Kidney epithelial cell (primary cell): ENCODE results near the gene CCDC87. TPM values are rescaled to one million over a fixed set of nuclear protein-coding genes. Genes with fewer than 3 reads are reported as not detected.

Experiments
- DNase-seq: peaks from one replicate; pipeline ENCODE4 v3.0.0-alpha.2; 2010; ENCODE audit warnings: low read depth
- H3K27me3 ChIP-seq: 2 replicates; pipeline ENCODE4 v1.6.0; 2011; ENCODE audit warnings: low read length; ENCODE audit not compliant: control insufficient read depth, insufficient read depth
- H3K36me3 ChIP-seq: 2 replicates; pipeline ENCODE4 v1.5.1; 2011; ENCODE audit warnings: low read length; ENCODE audit not compliant: control insufficient read depth, insufficient read depth
- H3K4me3 ChIP-seq: 2 replicates; pipeline ENCODE4 v1.5.1; 2011; ENCODE audit warnings: low read depth, mild to moderate bottlenecking, control low read depth, low read length
- CTCF ChIP-seq: IDR thresholded peaks from 2 replicates; pipeline ENCODE4 v1.5.1; 2011; ENCODE audit warnings: mild to moderate bottlenecking, moderate library complexity, low read length, control low read depth, inconsistent platforms; ENCODE audit not compliant: insufficient read depth, poor library complexity, severe bottlenecking
- total RNA-seq: library from RNA; depleted of rRNA; stranded (reverse); fragments of >200 nt; gene quantifications from 2 replicates; pipeline ENCODE4 v1.2.3, GENCODE V29; 2015

Gene CCDC87
- total RNA-seq, 1 donor from 2014 or later = 0.58 TPM

- no peak for TF ChIP-seq CTCF
- DNase-seq = no peak
- Histone ChIP-seq H3K36me3 (peaks cover 16% of the 10 kb centered on the region), H3K27me3 (no peaks in the 10 kb centered on the region), H3K4me3 (no peak overlapping the region)
Measured at GRCh38 chr11:66626926-66627325, 34.1 kb upstream of the CCDC87 start.

GRCh38 chr11:66626382-66626781 is 33.5 kb upstream of the CCDC87 start:
- no peak for DNase-seq
- no peak for TF ChIP-seq CTCF
- H3K27me3 ChIP-seq = no peaks in the 10 kb centered on the region
- peaks cover 16% of the 10 kb centered on the region for H3K36me3 ChIP-seq
- no peak overlapping the region for H3K4me3 ChIP-seq

DNA sequence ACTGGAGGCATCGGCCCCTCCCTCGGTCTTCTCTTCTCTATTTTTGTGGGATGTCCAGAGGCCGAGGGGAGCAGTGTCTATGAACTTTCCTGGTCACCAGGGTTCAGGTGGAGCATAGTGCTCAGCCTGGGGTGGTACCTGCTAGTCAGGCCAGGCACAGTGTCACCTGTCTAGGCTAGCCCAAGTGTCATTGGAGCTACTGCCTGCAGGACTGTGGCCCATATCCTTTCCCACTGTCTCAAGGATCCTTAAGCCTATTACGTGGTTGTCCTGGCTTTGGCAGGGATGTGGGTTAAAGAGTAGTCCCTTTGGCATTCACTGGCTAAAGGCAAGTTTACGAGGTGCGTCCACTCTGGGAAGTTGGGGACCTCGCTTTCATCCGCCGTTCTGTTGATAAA is 32.9 kb upstream of the CCDC87 start:
- Histone ChIP-seq H3K27me3 (no peaks in the 10 kb centered on the region), H3K36me3 (peaks cover 16% of the 10 kb centered on the region), H3K4me3 (no peak overlapping the region)
- no peak for DNase-seq
- no peak for TF ChIP-seq CTCF

- no peak for DNase-seq
- Histone ChIP-seq H3K4me3 (no peak overlapping the region), H3K36me3 (peaks cover 16% of the 10 kb centered on the region), H3K27me3 (no peaks in the 10 kb centered on the region)
- no peak for TF ChIP-seq CTCF
Measured at GRCh38 chr11:66625041-66625751, 32.3 kb upstream of the CCDC87 start.

- Histone ChIP-seq H3K27me3 (no peaks in the 10 kb centered on the region), H3K36me3 (peaks cover 16% of the 10 kb centered on the region), H3K4me3 (no peak overlapping the region)
- no peak for DNase-seq
- no peak for TF ChIP-seq CTCF
Measured at GRCh38 chr11:66624450-66624849, 31.6 kb upstream of the CCDC87 start.

DNA sequence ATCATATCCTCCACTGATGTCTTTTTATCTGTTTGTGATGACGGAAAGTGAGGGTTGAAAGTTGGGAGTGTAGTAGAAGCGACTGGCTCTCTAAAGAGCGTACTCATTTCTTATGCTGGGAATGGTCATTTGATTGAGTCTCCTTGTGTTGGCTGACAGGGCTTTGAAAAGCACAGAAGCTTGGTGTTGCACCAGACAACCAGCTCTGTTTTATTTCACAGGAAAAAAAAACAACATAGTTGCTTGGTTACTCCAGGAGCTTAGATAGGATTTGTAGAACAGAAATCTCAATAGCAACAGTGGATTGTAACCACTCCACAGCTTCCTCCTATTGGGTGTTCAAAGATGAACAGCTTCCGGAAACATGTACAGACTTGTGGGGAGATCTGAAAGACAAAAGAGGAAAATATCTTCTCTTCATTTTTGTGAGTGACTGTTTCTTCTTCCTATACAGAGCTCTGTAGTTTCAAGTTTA is 26.3 kb upstream of the CCDC87 start:
- no peak for DNase-seq
- TF ChIP-seq CTCF = no peak
- Histone ChIP-seq H3K36me3 (no peaks in the 10 kb centered on the region), H3K4me3 (peak overlapping the region; percentile 88), H3K27me3 (no peaks in the 10 kb centered on the region)
